HG03060 (cell line): ENCODE data around the gene INAVA.

Experiments used
- ATAC-seq: cut with Tn5 transposase; IDR thresholded peaks from one replicate; pipeline ENCODE4 v1.9.1; 2021; ENCODE audit warnings: low read depth, moderate number of reproducible peaks; ENCODE audit not compliant: unreplicated experiment

The INAVA gene, protein sequence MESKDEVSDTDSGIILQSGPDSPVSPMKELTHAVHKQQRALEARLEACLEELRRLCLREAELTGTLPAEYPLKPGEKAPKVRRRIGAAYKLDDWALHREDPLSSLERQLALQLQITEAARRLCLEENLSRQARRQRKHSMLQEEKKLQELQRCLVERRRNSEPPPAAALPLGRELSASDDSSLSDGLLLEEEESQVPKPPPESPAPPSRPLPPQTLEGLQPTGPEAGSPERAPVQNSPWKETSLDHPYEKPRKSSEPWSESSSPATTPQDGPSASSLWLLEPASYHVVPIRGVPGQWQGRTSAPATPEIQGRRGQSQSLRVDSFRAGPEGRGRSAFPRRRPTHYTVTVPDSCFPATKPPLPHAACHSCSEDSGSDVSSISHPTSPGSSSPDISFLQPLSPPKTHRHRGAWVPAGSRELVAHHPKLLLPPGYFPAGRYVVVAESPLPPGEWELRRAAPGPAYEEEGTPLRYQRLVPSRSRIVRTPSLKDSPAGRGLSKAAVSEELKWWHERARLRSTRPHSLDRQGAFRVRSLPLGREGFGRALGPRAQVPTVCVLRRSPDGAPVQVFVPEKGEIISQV

GRCh38 chr1:200894712-200895442 lies at the start of gene INAVA:
TSS of gene INAVA (plus strand) at chr1:200894900. CDS start at chr1:200898401, 3,501 bp downstream.
- no peak for ATAC-seq

DNA sequence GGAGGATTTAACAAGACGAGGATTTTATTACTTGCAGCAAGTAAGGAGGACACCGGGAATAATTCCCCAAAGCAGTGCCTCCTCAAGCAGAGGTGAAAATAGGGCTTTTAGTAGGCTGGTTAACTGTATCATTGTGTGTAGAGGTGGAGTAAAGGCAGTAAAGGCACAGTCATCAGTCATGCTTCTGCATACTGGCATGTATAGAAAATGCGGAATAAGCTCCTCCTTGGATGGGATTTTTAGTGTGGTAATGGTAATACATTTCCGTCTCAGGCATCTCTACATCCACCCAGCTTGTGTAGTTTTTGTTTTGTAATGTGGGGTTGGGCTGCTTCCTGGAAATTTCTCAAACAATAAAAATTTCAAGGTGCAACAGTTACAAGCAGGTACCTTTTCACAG lies 49.3 kb upstream of the INAVA start:
- ATAC-seq, result no peak

- ATAC-seq, result no peak
Observed at GRCh38 chr1:200846398-200846797, 48.3 kb upstream of the INAVA start.

DNA sequence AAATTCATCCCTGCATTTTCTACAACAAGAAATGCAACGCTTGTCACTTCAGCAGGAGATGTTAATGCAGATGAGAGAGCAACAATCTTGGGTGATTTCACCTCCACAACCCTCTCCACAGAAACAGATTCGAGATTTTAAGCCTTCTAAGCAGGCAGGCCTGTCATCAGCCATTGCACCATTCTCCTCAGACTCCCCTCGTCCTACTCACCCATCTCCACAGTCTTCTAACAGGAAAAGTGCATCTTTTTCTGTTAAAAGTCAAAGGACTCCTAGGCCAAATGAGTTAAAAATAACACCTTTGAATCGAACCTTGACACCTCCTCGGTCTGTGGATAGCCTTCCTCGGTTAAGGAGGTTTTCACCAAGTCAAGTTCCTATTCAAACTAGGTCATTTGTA lies 45.3 kb upstream of the INAVA start:
- ATAC-seq, result no peak

DNA sequence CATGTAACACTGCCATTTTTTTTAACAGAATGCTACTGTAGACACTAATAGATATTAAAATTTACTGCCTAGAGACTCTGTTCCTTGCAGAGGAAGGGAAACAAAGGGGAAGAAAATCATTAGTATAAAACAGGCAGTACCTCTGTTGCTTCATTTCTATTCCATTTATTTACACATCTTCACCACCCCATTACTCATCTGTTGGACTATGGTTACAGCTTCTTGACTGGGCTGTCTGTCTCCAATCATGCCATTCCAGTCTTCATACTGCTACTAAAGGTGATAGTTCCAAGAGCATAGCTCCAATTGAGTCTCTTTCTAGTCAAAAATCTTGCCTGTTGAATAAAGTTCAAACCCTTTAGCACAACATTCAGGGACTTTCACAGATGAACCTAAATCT lies 44.1 kb upstream of the INAVA start:
- ATAC-seq, result no peak

DNA sequence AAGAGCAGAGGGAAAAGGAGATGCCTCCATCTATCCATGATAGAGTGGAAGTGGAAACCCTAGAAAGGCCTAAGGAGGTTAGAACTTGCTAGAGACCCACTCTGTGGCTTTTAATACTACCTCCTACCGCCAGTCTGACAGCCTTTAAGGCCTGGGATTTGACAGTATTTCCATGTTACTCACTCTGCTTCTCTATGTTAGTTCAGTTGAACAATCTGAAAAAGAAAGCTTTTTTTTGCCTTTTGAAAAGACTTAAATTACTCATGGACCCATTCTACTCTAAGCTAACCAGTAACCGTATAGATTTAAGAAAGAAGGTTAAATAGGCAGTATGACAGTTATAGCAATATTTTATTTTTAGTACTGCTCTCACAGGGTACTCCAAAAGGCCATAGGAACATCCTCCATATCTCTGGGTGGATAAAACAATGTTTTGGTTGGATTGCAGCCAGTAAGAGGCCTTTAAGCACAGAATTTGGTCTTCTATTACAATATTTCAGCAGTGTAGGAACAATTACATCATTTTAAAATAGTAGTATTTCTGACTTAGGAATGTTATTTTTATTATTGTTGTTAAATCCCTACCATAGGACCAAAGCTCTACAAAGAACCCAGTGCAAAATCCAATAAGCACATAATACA lies 37.9 kb upstream of the INAVA start:
- no peak for ATAC-seq

DNA sequence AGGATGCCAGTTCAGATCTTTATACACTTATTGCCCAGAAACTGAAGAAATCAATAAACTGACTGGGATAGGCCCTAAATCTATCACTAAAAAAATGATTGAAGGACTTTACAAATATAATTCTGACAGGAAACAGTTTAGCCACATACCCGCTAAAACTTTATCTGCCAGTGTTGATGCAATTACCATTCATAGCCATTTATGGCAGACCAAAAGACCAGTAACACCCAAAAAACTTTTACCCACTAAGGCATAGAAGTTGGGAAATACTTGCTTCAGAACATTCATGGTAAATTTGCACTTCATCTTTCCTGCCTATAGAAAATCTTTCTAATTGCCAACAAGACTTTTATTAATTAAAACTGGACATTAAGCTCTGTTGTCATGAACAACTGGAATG lies 36.9 kb upstream of the INAVA start:
- ATAC-seq, result no peak

- ATAC-seq, result no peak
Observed at GRCh38 chr1:200861937-200862647, 32.6 kb upstream of the INAVA start.

GRCh38 chr1:200862713-200863415 lies 31.8 kb upstream of the INAVA start:
- no peak for ATAC-seq

GRCh38 chr1:200866116-200866515 lies 28.6 kb upstream of the INAVA start:
- ATAC-seq, result no peak

GRCh38 chr1:200866521-200866920 lies 28.2 kb upstream of the INAVA start:
- peak; percentile 70 for ATAC-seq

GRCh38 chr1:200867018-200867811 lies 27.5 kb upstream of the INAVA start:
- ATAC-seq, result no peak

GRCh38 chr1:200869376-200869752 lies 25.3 kb upstream of the INAVA start:
- ATAC-seq, result no peak

DNA sequence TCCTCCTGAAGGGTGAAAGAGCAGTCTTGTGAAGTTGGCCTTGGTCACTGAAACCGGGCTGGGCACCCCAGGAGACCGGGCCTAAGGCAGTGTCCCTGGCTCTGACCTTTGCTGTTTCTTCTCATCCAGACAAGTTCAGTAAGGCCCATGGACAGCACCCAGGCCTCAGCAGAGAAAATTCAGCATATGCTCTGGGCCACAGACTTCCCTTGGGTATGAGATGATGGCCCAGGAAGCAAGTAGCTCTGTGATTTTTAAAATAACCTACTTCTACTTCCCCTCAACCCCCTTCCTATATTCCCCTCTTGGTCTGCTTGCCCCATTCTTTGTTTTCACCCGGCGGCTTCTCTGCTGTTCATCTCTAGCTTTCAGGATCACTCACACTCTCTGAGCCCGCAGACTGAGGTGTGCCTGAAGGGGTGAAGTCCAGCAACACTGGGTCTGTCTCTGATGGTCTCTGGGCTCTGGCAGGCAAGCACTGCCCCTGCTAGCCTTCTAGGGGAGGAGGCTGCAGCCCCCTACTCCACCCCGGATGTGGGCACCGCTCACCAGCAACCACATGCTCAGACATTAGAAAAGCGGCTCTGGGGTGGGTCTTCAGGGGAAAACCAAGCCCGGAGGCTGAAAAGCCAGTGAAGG lies 24.8 kb upstream of the INAVA start:
- ATAC-seq, result peak; percentile 30

GRCh38 chr1:200872446-200873115 lies 22.1 kb upstream of the INAVA start, which contains the start of gene GPR25:
TSS of gene GPR25 (plus strand) at chr1:200872981. CDS start at chr1:200873038, 57 bp downstream.
- no peak for ATAC-seq

- ATAC-seq, result no peak
Observed at GRCh38 chr1:200873116-200873670, 21.5 kb upstream of the INAVA start.

DNA sequence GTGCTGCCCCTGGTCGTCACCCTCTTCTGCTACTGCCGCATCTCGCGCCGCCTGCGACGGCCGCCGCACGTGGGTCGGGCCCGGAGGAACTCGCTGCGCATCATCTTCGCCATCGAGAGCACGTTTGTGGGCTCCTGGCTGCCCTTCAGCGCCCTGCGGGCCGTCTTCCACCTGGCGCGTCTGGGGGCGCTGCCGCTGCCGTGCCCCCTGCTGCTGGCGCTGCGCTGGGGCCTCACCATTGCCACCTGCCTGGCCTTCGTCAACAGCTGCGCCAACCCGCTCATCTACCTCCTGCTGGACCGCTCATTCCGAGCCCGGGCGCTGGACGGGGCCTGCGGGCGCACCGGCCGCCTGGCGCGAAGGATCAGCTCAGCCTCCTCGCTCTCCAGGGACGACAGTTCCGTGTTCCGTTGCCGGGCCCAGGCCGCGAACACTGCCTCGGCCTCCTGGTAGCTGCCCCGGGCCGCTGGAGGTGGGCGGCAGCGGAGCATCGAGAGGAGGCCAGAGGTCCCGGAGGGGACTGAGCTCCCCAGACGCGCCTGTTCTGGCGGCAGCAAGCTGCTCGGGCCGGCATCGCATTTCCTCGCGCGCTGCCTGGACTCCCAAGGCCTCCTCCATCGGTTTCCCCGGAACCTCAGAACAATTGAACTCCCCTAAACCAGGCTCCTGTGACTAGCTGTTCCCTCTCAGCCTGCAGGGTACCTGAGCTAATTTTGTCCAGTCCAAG lies 20.9 kb upstream of the INAVA start:
- no peak for ATAC-seq
